AG04449 (cell line): ENCODE results near the gene AP1G2.

Experiments
- CTCF ChIA-PET: fragments of 350-600 bp; formaldehyde crosslinking; extraction: SDS; loops from one replicate; lab custom pipeline; 2021; ENCODE audit warnings: antibody characterized with exemption; lab: Yijun Ruan, JAX
- POLR2A ChIA-PET: fragments of 400-600, 350-600 bp; formaldehyde crosslinking; extraction: SDS; loops from one replicate; lab custom pipeline; 2020; ENCODE audit warnings: antibody characterized with exemption, inconsistent platforms; lab: Yijun Ruan, JAX
- DNase-seq: peaks from one replicate; pipeline ENCODE4 v3.0.0-alpha.2; 2010; ENCODE audit warnings: low read depth, low spot score
- H3K4me3 ChIP-seq: 2 replicates; pipeline ENCODE4 v1.5.1; 2011; ENCODE audit warnings: low read depth, mild to moderate bottlenecking, control low read depth, low read length
- CTCF ChIP-seq: IDR thresholded peaks from one replicate; pipeline ENCODE4 v1.5.1; 2011; ENCODE audit warnings: mild to moderate bottlenecking, moderate library complexity, low read length, control low read depth, inconsistent platforms; ENCODE audit not compliant: insufficient read depth; ENCODE audit errors: missing control alignments

Gene AP1G2

GRCh38 chr14:23579739-23580138 lies 12.1 kb upstream of the AP1G2 start:
- TF ChIP-seq CTCF, result no peak
- POLR2A ChIA-PET, result no interaction called here
- DNase-seq, result no peak
- no peak overlapping the region for H3K4me3 ChIP-seq
- CTCF ChIA-PET, result no interaction called here

- ChIA-PET POLR2A (no interaction called here), CTCF (no interaction called here)
- no peak overlapping the region for H3K4me3 ChIP-seq
- no peak for DNase-seq
- TF ChIP-seq CTCF, result no peak
Measured at GRCh38 chr14:23579311-23579630, 11.7 kb upstream of the AP1G2 start.

GRCh38 chr14:23578560-23579310 lies 11.1 kb upstream of the AP1G2 start, which contains the start of gene JPH4:
JPH4 (minus strand) TSS chr14:23578790; CDS start chr14:23577453, 1,337 bp downstream.
- CTCF ChIA-PET, result interaction anchor here (1.3 kb wide), 1 partner anchor 10 kb away, joined by 4 read pairs; no protein-coding TSS in a partner anchor
- H3K4me3 ChIP-seq, result no peak within 1 kb of the TSS
- POLR2A ChIA-PET, result no interaction called here
- TF ChIP-seq CTCF, result no peak
- DNase-seq, result no peak

- POLR2A ChIA-PET, result no interaction called here
- TF ChIP-seq CTCF, result no peak
- H3K4me3 ChIP-seq, result no peak overlapping the region
- no peak for DNase-seq
- CTCF ChIA-PET, result interaction anchor here (1.3 kb wide), 1 partner anchor 11 kb away, joined by 4 read pairs; no protein-coding TSS in a partner anchor
Measured at GRCh38 chr14:23577710-23578392, 10.3 kb upstream of the AP1G2 start.

- POLR2A ChIA-PET, result no interaction called here
- no peak for DNase-seq
- H3K4me3 ChIP-seq, result no peak overlapping the region
- CTCF ChIA-PET, result interaction anchor here (1.3 kb wide), 1 partner anchor 11 kb away, joined by 4 read pairs; no protein-coding TSS in a partner anchor
- no peak for TF ChIP-seq CTCF
Measured at GRCh38 chr14:23577004-23577681, 9.6 kb upstream of the AP1G2 start.

- ChIA-PET POLR2A (no interaction called here), CTCF (interaction anchor here (1.5 to 19.3 kb wide), 3 partner anchors 12 to 92 kb away, joined by 4 to 910 read pairs (median 5); no protein-coding TSS in a partner anchor)
- no peak for DNase-seq
- no peak overlapping the region for H3K4me3 ChIP-seq
- TF ChIP-seq CTCF, result no peak
Measured at GRCh38 chr14:23573384-23574015, 5.9 kb upstream of the AP1G2 start.
